NCI-H446 treated with DMSO at 0.1 percent for 48 hours (cell line): ENCODE measurements around the gene TUBA3C.

Experiments
- DNase-seq: peaks from one replicate; lab custom pipeline; 2025; lab: John Stamatoyannopoulos, UW

Gene TUBA3C

DNA sequence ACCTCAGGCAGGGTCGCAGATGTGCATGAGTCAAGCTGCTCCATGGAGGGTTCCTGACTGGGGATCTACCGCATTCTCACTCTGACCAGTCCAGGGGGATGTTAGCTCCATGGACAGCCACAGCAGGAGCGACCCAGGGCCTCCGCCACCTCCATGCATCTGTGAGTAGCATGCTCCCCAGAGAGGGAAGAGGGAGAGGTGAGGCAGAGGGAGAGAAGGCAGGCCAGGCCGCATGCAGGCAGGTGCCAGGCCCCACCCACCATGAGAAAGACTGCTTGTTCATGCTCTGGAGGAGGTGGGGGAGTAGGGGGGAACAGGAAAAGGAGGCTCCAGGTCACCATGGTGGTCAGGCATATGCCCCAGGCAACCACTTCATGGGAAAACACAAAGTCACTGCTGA is 20.3 kb downstream of the TUBA3C start:
- DNase-seq = no peak

DNA sequence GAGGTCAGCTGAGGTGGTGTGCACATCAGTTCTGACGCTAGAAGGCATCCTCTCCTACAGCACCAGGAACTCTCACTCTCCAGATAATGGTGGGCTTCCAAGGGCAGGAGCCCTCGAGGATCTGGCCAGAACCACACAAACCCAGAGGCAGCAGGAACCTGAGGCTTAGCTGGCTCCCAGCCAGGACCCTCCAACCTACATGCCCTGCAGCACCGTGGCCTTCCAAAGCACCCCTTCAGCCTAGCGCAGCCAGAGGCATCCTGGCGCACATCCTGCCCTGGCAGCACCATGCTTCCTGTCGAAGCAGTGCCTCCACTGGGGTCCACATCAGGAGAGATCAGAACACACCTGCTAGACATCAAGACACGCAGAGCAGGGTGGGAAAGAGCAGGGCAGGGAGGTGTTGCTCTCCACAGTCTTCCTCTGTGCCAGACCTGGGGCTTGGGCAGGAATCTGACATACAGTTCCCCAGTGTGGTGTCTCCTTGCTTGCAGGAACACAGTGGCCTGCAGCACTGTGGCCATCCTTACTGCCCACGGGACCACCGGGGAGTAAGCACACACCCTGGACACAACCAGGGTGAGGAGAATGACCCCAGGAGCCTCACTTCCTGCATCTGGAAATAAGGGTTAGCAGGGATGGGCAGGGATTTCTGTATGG is 21.7 kb downstream of the TUBA3C start:
- DNase-seq = no peak

DNA sequence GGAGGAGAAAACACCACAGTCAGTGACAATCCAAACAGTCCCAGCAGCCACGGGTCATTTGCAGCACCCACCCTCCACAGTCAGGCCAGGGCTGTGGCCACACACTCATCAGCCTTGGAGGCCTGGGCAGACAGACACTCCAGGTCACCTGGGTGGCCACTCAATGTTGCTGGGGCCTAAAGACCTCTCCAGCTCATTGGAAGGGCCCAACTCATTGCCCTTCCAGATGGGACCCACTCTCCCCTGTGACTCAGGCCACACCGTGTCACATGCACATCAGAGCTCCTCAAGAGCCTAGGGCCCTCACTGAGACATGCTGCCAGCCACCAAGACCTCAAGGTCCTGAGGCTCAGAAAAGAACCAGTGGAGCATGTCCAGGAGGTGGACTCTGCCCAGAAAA is 22.4 kb downstream of the TUBA3C start:
- no peak for DNase-seq

DNA sequence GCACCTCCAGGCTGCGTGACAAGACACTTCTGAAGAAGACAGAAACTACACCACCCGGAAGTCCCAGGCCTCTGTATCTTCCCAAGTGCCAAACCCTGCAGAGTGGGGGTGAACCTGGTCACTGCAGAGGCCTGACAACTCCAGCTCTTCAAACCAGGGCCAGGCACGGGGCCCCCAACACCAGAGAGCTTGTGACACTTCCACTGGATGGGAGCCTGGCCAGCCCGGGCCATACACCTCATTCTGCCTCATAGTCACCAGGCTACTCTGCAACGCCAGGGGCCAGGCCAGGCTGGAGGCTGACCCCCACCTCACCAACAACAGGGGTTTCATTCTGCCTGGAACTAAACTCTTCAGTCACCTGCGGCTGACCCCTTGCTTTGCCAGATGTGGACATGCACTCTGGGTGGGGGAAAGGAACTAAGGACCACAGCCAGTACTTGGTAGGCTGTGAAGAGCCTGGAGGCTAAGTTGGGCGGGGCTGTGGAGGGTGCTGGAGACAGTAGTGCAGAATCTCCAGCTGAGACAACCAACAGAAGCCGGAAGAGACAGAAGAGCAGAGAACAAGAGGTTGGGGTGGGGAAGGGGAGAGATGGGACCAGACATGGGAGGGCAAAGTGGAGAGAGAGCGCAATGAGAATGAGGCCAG is 23.0 kb downstream of the TUBA3C start:
- DNase-seq = no peak

DNA sequence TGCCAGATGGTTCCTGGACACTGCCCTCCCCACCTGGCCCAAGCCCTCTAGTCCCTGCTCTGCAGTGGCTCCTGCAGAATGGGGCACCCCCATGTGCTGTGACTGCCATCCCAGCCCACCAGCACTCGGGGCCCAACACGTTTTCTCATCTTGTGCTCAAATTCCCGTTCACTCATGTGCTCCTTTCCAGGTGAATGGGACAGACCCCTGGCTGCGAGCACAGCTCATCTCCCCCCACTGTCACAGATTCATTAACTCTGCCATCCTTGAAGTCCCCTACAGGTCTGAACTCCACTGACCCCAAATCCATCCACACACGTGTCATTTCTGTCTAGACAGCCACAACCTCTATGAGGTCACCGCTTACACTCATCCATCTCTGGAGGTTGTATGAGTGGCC is 23.6 kb downstream of the TUBA3C start:
- DNase-seq = no peak

DNA sequence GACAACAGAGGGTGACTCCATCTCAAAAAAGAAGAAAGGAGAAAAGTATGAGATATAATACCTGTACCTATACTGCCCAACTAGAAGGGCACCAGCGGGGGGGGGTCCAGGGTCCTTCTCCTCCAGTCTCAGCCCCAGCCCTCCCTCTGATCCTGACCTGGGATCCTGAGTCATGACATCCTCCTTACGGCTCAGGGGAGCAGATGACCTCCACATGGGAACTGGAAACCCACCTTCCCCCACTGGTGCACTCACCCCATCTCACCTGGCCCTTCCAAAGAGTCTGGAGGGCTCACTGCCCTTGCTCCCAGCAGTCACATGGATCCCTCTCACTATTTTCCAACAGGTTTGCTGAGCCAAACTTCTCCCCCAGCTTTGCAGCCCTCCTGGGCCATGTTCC is 24.2 kb downstream of the TUBA3C start:
- DNase-seq = no peak

DNA sequence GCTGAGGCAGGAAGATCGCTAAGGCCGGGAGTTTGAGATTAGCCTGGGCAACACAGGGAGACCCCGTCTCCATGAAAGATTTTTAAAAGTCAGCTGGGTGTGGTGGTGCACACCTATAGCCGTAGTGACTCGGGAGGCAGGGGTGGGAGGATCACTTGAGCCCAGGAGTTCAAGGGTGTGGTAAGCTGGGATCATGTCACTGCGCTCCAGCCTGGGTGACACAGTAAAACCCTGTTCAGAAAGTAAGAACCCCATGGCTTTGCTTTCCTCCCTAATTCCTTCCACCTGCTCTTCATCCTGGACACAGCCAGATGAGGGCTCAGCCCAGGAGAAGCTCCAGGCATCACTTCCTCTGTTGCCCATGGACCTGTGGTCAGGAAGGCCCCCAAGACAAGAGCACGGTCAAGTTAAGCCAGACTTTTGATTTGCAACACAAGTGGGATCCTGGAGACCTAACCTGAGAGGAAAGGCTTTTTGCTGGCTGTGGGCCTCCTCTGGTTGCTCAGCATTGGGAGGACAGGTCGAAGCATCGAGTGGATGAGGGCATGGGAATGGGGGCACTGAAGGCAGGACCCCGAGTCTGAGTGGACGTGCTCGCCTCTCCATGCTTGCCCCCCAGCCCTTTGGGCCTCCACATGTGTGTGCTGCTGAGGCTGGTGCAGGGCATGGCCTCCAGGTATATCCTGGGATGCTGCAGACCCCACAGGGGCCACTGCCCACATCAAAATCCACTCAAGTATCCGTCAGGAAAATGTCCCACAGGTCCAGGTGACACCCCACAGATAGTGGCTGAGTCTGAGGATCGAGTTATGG is 25.4 kb downstream of the TUBA3C start:
- DNase-seq = no peak

DNA sequence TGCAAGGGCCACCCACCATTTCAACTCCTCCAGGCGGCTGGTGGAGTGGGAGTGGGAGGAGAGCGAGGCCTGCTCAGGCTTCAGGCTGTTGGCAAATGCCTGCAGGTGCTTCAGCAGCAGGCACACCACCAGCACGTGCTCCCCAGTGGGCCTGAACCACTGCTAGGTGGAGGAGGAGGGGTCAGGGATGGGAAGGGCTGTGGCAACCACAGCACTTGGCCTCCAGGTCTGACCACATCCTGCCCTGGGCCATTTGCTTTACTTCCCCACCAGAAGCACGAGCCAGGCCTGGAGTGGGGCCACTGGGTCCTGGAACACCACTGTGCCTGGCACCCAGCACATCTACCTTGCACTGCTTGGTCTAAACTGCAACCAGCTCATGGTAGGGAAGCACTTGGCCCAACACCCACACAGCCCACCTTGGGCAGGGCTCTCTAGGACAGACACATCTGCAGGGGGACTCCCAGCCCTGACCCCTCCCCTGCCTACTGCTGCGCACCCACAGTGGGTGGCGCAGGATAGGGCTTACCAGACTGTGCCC is 26.2 kb downstream of the TUBA3C start:
- DNase-seq = no peak

DNA sequence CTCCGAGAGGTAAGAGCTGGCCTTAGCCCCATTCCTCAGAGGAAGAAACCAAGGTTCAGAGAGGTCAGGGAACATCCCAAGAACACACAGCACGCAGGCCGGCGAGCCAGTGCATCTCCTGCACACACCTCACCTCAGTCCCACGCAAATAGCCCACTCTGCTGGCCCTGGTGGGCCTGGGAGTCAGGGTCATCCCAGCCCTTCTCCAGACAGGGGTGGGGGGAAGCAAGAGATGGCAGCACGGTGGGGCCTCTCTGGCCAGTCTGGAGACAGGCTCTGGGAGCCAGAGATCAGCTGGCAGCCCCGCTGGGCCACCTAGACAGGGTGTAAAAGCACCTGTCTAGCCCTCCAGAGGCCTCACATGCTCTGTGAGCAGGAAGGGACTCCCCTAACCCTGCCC is 26.8 kb downstream of the TUBA3C start:
- no peak for DNase-seq

DNA sequence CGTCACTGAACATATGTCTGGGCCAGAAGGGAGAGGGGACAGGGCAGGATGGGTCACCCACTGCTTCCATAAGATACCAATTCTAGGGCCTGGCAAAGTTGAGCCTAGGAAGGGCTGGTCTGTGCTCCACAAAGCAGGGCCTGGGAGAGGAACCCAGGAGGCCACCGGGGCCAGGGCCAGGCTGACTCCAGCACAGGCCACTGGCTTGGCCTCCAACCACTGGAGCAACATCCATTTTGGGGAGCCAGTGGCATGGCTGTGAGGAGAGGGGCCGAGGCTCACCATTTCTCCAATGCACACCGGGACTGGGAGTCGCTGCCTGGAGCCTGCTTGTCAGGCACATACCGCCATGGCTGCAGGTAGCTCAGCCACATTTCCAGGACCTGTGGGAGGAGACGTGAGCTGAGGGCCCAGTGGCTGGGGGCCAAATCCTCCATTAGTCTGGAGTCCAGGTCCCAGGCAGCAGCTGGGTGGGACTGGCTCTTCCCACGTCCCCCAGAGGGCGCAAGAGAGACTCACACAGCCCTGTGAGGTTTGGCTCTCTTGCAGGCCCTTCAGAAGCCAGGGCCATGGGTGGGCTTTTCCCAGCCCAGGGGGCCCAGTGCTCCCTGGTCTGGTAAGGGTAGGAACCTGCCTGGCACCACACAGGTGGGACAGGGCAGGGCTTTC is 27.7 kb downstream of the TUBA3C start:
- no peak for DNase-seq

DNA sequence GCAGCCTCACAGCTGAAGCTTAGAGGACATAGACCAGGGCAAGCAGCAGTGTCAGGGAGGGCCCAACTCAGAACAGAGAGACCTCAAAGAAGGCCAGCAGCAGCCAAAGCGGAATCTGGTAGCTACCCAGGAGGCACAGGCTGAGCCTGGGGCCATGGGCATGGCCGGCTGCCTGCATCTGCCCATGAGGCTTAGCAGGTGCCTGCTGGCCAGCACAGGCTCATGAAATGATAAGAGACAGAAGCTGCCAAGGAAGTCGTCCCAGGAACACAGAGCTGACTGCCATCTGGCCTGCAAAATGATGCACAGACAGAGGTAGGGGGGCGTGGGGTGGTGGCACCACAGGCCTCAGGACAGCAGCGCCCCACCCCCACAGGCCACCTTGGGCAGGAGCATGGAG is 29.2 kb downstream of the TUBA3C start:
- no peak for DNase-seq

DNA sequence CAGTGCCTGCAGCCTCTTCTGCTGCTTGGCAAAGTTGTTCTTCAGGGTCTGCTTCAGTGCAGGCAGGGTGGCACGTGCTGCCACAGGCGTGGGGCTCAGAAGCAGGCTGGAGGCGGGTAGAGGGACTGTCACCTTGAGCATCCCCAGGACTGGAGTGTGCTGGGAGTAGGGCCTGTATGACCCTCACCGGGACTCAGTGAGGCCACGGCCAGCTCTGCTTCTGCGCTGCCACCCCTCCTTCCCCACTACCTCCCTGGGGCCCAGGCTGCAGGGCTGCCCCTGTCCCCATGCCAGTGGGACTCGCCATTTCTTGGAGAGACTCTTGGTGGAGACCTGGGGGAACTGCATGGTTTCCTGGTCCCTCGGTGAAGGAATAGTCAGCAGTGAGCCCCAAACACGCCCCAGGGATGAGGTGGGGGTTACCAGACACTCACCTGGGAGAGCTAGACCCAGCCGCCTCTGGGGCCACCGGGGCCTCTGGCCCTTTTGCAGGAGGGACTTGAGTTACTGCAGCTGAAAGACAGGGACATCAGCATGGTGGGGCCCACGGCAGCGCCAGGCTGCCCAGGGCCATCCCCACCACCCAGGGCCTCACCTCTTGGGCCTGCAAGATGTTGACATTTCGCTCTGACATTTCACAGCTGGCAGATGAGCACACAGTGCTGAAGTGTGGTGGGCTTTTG is 29.9 kb downstream of the TUBA3C start:
- no peak for DNase-seq

DNA sequence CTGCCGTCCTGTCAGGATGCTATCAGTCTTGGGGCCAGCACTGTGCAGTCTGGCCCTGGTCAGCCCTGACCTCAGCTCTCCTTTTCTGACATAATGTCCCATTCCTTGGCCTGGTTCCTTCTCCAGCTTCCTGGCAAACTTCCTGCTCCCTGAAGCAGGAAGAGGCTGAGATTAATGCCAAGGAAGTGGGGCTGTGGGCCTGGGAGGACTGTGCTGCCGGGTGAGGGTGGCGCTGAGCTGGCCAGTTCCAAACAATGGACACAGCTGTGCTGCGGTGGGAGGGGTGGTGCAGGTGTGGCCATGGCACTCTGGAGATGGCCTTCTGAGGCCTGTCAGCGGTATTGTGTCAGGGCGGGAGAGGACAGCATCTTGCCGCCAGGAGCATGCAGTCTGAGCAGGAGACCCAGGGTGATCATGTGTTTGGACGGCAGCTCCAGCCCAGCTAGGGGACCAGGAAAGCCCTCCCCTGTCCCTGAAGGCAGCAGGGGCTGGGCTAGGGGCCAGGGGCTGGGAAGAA is 30.9 kb downstream of the TUBA3C start:
- DNase-seq = no peak

DNA sequence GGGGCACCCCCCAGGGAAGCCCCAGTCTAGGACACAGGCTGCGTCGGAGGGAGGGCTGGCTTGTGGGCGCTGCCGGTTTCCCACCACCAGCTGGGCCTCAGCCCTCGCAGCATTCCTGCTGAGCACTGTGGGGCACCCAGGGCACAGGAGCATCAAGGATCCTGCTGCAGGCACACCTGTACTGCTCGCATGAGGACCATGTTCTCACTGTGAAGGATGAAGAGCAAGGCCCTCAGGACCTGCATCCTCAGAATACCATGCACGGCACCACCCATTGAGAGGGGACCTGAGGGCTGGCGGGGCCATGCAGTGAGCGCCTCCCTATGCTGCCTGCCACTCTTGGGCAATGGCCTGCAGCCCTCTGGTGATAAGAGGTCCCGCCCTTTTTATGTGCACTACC is 31.4 kb downstream of the TUBA3C start:
- no peak for DNase-seq

DNA sequence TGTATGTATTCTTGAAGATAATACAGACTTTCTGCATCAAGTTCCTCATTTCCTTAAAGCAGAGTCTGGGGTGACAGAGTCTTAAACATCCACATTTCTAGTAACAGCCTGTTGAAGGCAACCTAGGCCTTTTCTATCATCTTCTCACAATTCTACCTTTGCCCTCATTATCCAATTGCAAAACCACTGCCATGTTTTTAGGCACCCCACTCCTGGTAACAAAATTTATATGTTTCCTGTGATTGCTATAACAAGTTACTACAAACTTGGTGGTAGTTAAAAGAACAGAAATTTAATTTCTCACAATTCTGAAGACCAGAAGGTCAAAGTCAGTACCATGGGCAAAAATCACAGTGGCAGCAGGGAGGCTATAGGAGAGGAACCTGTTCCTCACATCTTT is 33.1 kb downstream of the TUBA3C start:
- DNase-seq = no peak
